NCI-H128 (cell line): ENCODE results near the gene MUC4.
"Not testable (repeated sequence)": the region's sequence is repeated elsewhere in the genome, so short reads cannot be mapped to it uniquely, and the experiment has no call there.

Experiments used
- DNase-seq: peaks from one replicate; lab custom pipeline; 2025; ENCODE audit not compliant: unreplicated experiment; lab: John Stamatoyannopoulos, UW

The MUC4 gene

GRCh38 chr3:195720831-195721506 is 90.8 kb downstream of the MUC4 start, which contains the start of gene MUC20:
MUC20 (plus strand) TSS chr3:195720978; CDS start chr3:195721008, 30 bp downstream.
- not testable (repeated sequence) for DNase-seq

- DNase-seq, result not testable (repeated sequence)
Measured at GRCh38 chr3:195719514-195720254, 92.0 kb downstream of the MUC4 start.

GRCh38 chr3:195718477-195718984 is 93.2 kb downstream of the MUC4 start:
- DNase-seq, result no peak

- no peak for DNase-seq
Measured at GRCh38 chr3:195717852-195718476, 93.8 kb downstream of the MUC4 start.

GRCh38 chr3:195717416-195717815 is 94.3 kb downstream of the MUC4 start:
- DNase-seq, result no peak

GRCh38 chr3:195715583-195716266 is 96.0 kb downstream of the MUC4 start:
- DNase-seq, result no peak

GRCh38 chr3:195715134-195715533 is 96.6 kb downstream of the MUC4 start:
- no peak for DNase-seq

- DNase-seq, result no peak
Measured at GRCh38 chr3:195714380-195715011, 97.2 kb downstream of the MUC4 start.

GRCh38 chr3:195713150-195713549 is 98.6 kb downstream of the MUC4 start:
- DNase-seq, result not testable (repeated sequence)

GRCh38 chr3:195712535-195712910 is 99.2 kb downstream of the MUC4 start:
- DNase-seq, result not testable (repeated sequence)

- no peak for DNase-seq
Measured at GRCh38 chr3:195711813-195712534, 99.8 kb downstream of the MUC4 start.

GRCh38 chr3:195711091-195711812 is 100.5 kb downstream of the MUC4 start:
- DNase-seq, result not testable (repeated sequence)

GRCh38 chr3:195710126-195710905 is 101.4 kb downstream of the MUC4 start:
- DNase-seq, result not testable (repeated sequence)

GRCh38 chr3:195709676-195710085 is 102.0 kb downstream of the MUC4 start:
- DNase-seq, result no peak

- no peak for DNase-seq
Measured at GRCh38 chr3:195708626-195709481, 102.9 kb downstream of the MUC4 start.

- no peak for DNase-seq
Measured at GRCh38 chr3:195708061-195708460, 103.7 kb downstream of the MUC4 start.

GRCh38 chr3:195705081-195705991 is 106.4 kb downstream of the MUC4 start:
- DNase-seq, result no peak
